ENCODE results near the gene PPWD1. TPM values are rescaled to one million over a fixed set of nuclear protein-coding genes. Genes with fewer than 3 reads are reported as not detected.

The PPWD1 gene
- total RNA-seq, 2 experiments from 2014 or later: 88.0 to 89.2 TPM

DNA sequence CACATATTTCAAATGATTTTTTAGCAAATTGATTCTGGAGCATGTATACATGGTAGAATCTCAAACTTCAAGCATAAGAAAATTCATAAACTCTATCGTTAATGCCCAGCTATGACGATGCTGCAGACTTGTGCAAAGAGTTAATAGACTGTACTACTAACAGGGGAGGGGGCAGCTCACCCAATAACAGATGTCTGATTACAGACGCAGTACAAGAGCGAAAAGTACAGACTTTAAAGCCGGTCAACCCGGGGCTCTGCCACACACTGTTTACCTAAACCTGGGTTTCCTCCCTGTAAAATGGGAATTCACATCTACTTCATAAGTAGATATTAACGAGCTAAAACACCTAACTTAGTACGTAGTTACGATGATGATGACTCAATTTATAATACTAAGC is 60.4 kb downstream of the PPWD1 start:
- Histone ChIP-seq H3K27ac (ENCODE audit: low read depth in 1 of 2, low read length in 2 of 2) (peak overlapping the region; percentile 85 to 87), H3K27me3 (ENCODE audit: control insufficient read depth in 1 of 2, insufficient read depth in 2 of 2, low read length in 2 of 2) (no peaks in the 10 kb centered on the region), H3K4me3 (ENCODE audit: low read length) (peak overlapping the region; percentile 67), H3K36me3 (ENCODE audit: insufficient read depth, low read length) (no peaks in the 10 kb centered on the region), H3K4me1 (ENCODE audit: insufficient read depth, low read length) (peaks cover 29% of the 10 kb centered on the region), H3K9me3 (ENCODE audit: control insufficient read depth in 1 of 2, insufficient read depth in 1 of 2, low read length in 2 of 2) (no peaks in the 10 kb centered on the region)
- TF ChIP-seq, protein P1, sequence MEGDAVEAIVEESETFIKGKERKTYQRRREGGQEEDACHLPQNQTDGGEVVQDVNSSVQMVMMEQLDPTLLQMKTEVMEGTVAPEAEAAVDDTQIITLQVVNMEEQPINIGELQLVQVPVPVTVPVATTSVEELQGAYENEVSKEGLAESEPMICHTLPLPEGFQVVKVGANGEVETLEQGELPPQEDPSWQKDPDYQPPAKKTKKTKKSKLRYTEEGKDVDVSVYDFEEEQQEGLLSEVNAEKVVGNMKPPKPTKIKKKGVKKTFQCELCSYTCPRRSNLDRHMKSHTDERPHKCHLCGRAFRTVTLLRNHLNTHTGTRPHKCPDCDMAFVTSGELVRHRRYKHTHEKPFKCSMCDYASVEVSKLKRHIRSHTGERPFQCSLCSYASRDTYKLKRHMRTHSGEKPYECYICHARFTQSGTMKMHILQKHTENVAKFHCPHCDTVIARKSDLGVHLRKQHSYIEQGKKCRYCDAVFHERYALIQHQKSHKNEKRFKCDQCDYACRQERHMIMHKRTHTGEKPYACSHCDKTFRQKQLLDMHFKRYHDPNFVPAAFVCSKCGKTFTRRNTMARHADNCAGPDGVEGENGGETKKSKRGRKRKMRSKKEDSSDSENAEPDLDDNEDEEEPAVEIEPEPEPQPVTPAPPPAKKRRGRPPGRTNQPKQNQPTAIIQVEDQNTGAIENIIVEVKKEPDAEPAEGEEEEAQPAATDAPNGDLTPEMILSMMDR (IDR thresholded peaks at IDR 0.05): no peak
- ATAC-seq (ENCODE audit: poor library complexity) (no peak), DNase-seq (peak in 2 of 14 experiments; percentile 4 to 15)
- ChIA-PET POLR2A (interaction anchor here (0.6 to 3.8 kb wide), 15 partner anchors 10 to 521 kb away, joined by 3 to 72 read pairs (median 3); partner anchors contain the start of genes ADAMTS6, CENPK, ERBIN and NLN), CTCF (interaction anchor here (0.9 kb wide), 1 partner anchor 49 kb away, joined by 5 read pairs; no protein-coding TSS in a partner anchor)
- H3K4me1 Mint-ChIP-seq (ENCODE audit: low read depth): peaks cover 69% of the 10 kb centered on the region
- peak overlapping the region; percentile 99 for H3K27ac Mint-ChIP-seq
- intact Hi-C loops (cut with DNase I, micrococcal nuclease): loop anchor here in 1 of 2 experiments (2.0 kb wide), 1 partner anchor 59 kb away; no protein-coding TSS in a partner anchor
- no peaks in the 10 kb centered on the region for H3K27me3 Mint-ChIP-seq
- peaks cover 53% of the 10 kb centered on the region for H3K36me3 Mint-ChIP-seq (ENCODE audit: low read depth)
- H3K4me3 Mint-ChIP-seq: peak overlapping the region; percentile 99
- no peaks in the 10 kb centered on the region for H3K9me3 Mint-ChIP-seq

DNA sequence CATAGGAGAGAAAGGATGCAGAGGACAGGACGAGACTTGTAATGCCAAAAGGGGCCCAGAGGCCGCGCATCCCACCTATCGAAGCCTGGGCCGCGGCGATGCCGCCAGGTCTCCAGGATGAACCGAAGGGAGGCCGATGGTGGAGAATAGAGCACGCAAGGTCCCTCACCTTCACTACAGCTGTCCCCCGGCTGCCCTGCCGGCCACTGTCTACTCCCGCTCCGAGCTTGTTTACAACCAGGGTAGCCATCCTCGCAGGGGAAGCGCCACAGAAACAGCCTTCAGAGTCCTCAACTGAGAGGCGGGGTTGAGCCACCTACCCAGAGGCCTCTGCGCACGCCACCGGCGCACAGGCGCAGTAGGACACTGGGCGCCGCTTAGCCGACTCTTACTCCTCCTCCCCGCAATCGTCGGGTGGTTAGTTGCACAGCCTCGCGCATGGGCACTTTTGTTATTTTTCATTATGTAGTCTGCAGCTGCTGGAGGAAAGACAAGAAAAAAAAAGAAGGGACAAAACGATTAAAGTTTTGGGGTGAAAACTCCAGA is 61.0 kb downstream of the PPWD1 start, which contains the start of gene TRIM23:
TSS of gene TRIM23 (minus strand) at position 309 of the 546 bp plus-strand sequence. CDS start at position 250, 59 bp downstream.
- intact Hi-C loops (cut with DNase I, micrococcal nuclease): loop anchor here (1.0 to 2.0 kb wide), 3 partner anchors 61 to 99 kb away; partner anchors contain the start of genes CENPK (in 1 of the 2), NLN (in 1 of the 2), PPWD1 (in 1 of the 2) and SGTB (in 1 of the 2)
- Mint-ChIP-seq H3K4me3 (peak within 1 kb of the TSS; percentile 99), H3K36me3 (ENCODE audit: low read depth) (peaks cover 52% of the 10 kb centered on the region), H3K27ac (peak within 1 kb of the TSS; percentile 99), H3K9me3 (no peaks in the 10 kb centered on the region), H3K27me3 (no peaks in the 10 kb centered on the region), H3K4me1 (ENCODE audit: low read depth) (peaks cover 63% of the 10 kb centered on the region)
- ChIA-PET POLR2A (interaction anchor here (0.6 to 3.8 kb wide), 15 partner anchors 10 to 520 kb away, joined by 3 to 72 read pairs (median 3); partner anchors contain the start of genes ADAMTS6, CENPK, ERBIN and NLN), CTCF (interaction anchor here (0.9 kb wide), 1 partner anchor 50 kb away, joined by 5 read pairs; no protein-coding TSS in a partner anchor)
- TF ChIP-seq, protein P1 (IDR thresholded peaks at IDR 0.05): no peak
- H3K27me3 ChIP-seq (ENCODE audit: control insufficient read depth in 1 of 2, insufficient read depth in 2 of 2, low read length in 2 of 2): no peaks in the 10 kb centered on the region
- H3K36me3 ChIP-seq (ENCODE audit: insufficient read depth, low read length): no peaks in the 10 kb centered on the region
- H3K4me1 ChIP-seq (ENCODE audit: insufficient read depth, low read length): peaks cover 29% of the 10 kb centered on the region
- no peaks in the 10 kb centered on the region for H3K9me3 ChIP-seq (ENCODE audit: control insufficient read depth in 1 of 2, insufficient read depth in 1 of 2, low read length in 2 of 2)
- peak within 1 kb of the TSS; percentile 67 for H3K4me3 ChIP-seq (ENCODE audit: low read length)
- peak within 1 kb of the TSS; percentile 85 to 87 for H3K27ac ChIP-seq (ENCODE audit: low read depth in 1 of 2, low read length in 2 of 2)
- DNase-seq (peak; percentile 81 to 97 (median 88)), ATAC-seq (ENCODE audit: poor library complexity) (peak; percentile 93)

DNA sequence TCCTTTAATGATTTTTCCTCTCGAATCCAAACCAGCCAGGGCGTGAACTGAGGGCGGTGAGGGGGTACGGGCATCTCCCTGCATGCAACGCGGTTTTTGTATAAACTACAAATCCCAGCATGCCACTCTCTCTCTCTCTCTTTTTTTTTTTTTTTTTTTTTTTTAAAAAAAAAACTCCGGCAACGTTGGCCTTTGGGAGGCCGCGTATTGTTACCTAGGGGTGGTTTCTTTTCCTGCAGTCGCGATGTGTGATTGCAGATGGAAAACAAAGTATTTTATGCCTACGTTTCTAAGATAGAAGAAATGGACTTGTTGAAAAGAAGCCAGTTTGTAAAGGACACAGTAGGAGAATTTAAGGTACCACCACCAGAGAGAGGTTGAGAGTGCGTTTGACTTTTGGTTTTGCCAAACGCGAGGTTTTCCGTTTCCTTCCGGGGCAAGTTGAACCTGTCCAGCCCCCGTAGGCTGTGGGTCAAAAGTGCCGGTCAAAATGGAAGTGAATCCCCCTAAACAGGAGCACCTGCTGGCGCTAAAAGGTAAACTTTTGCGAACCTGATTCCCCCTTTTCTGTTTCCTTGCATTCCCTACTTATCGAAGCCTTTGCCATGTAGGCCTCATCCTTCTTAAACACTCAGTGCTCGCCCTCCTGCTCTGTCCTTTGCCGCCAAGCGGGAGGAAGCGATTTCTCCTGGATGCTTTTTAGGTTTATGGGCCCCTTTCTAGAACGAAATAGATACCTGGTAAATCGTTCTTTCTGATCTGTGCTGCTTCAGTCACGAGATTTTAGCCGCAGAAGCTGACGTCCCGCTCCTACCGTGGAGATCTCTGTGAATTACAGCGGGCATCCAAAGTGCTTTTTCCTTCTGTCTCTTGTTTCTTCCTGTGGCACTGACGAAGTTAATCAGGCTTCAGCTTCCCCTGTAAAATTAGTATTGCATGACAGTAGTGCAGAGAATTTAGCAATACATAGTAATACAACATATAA is 61.8 kb downstream of the PPWD1 start, which contains the start of the genes SHLD3 and TRAPPC13:
TSS of gene SHLD3 (plus strand) at position 457 of the 985 bp plus-strand sequence. CDS start 4,561 bp downstream, outside the sequence.
TSS of gene TRAPPC13 (plus strand) at position 457 of the 985 bp plus-strand sequence. CDS start at position 491, 34 bp downstream.
- peaks cover 7% of the 10 kb centered on the region for H3K36me3 ChIP-seq (ENCODE audit: insufficient read depth, low read length)
- peaks cover 63% of the 10 kb centered on the region for H3K4me1 Mint-ChIP-seq (ENCODE audit: low read depth)
- H3K27ac ChIP-seq (ENCODE audit: low read depth in 1 of 2, low read length in 2 of 2): peak within 1 kb of the TSS; percentile 85 to 87
- peak within 1 kb of the TSS; percentile 99 for H3K27ac Mint-ChIP-seq
- ChIA-PET POLR2A (interaction anchor here (0.8 to 3.8 kb wide), 11 partner anchors 19 to 519 kb away, joined by 3 to 72 read pairs (median 6); partner anchors contain the start of genes CENPK, ERBIN, NLN and PPWD1), CTCF (no interaction called here)
- H3K4me3 Mint-ChIP-seq: peak within 1 kb of the TSS; percentile 99
- H3K27me3 Mint-ChIP-seq: no peaks in the 10 kb centered on the region
- DNase-seq: peak; percentile 67 to 94 (median 76)
- TF ChIP-seq, protein P1 (IDR thresholded peaks at IDR 0.05): peak; percentile 29
- intact Hi-C loops (cut with DNase I, micrococcal nuclease): loop anchor here (1.0 to 5.0 kb wide), 5 partner anchors 62 to 517 kb away; partner anchors contain the start of genes CENPK (in 1 of the 2), NLN (in 1 of the 2), PPWD1 (in 1 of the 2) and SGTB (in 1 of the 2)
- no peaks in the 10 kb centered on the region for H3K9me3 Mint-ChIP-seq
- peak within 1 kb of the TSS; percentile 67 for H3K4me3 ChIP-seq (ENCODE audit: low read length)
- no peaks in the 10 kb centered on the region for H3K27me3 ChIP-seq (ENCODE audit: control insufficient read depth in 1 of 2, insufficient read depth in 2 of 2, low read length in 2 of 2)
- ATAC-seq (ENCODE audit: poor library complexity): peak; percentile 72
- H3K36me3 Mint-ChIP-seq (ENCODE audit: low read depth): peaks cover 55% of the 10 kb centered on the region
- H3K4me1 ChIP-seq (ENCODE audit: insufficient read depth, low read length): peaks cover 29% of the 10 kb centered on the region
- H3K9me3 ChIP-seq (ENCODE audit: control insufficient read depth in 1 of 2, insufficient read depth in 1 of 2, low read length in 2 of 2): no peaks in the 10 kb centered on the region
